Measurements from ENCODE around the gene EML6.

EML6 gene

DNA sequence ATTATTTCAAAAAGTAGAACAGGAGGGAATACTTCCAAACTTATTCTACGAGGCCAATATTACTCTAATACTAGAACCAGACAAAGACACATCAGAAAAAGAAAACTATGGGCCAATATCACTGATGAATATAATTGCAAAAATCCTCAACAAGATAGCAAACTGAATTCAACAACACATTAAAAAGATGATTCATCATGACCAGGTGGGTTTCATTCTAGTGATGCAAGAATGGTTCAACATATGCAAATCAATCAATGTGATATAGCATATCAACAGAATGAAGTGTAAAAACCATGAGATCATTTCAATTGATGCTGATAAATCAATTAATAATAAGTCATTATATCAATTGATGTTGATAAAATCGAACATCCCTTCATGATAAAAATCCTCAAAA is 22.4 kb upstream of the EML6 start:
- no peak overlapping the region for H2AFZ ChIP-seq (ENCODE audit: low read depth, low read length)
- H3K27me3 ChIP-seq (ENCODE audit: low read depth, low read length) = peaks cover 12% of the 10 kb centered on the region; the same call in 1 of the 2 replicates
- H3K9me3 ChIP-seq (ENCODE audit: insufficient read depth, low read length) = no peaks in the 10 kb centered on the region
- no peaks in the 10 kb centered on the region for H3K4me1 ChIP-seq (ENCODE audit: low read length)
- H3K4me3 ChIP-seq (ENCODE audit: low read length) = no peak overlapping the region
- H3K36me3 ChIP-seq (replicated peaks; ENCODE audit: low read depth, low read length) = no peaks in the 10 kb centered on the region
- no peaks in the 10 kb centered on the region for H3K79me2 ChIP-seq (ENCODE audit: low read length)
- H3K4me2 ChIP-seq (ENCODE audit: low read length) = no peak overlapping the region
- TF ChIP-seq EZH2phosphoT487 (IDR thresholded peaks at IDR 0.05; ENCODE audit: low read depth) (no peak), CTCF (IDR thresholded peaks at IDR 0.05; ENCODE audit: low read depth, low read length) (no peak)
- no peak overlapping the region for H3K9ac ChIP-seq (ENCODE audit: low read length)
- no peak overlapping the region for H3K27ac ChIP-seq (ENCODE audit: low read length)
- no peaks in the 10 kb centered on the region for H4K20me1 ChIP-seq (ENCODE audit: insufficient read depth, low read length)

DNA sequence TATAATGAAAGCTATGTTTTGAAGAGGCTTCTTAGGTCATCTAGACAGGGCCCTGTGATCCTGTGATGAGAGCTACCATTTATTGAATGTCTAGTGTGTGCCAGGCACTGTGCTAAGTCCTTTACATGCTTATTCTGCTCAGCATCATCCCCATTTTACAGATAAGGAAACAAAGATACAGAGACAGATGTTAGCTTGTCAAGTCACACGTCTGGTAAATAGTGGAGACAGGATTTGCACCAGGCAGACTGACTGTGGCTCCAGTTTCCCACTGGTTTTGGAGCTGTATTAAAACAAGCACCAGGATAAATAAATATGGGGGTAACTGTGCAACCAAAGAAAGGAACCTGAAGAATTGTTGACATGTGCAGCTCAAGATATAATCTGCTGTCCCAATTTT is 19.2 kb upstream of the EML6 start:
- Histone ChIP-seq H3K27ac (ENCODE audit: low read length) (no peak overlapping the region), H2AFZ (ENCODE audit: low read depth, low read length) (no peak overlapping the region), H3K9ac (ENCODE audit: low read length) (no peak overlapping the region), H3K4me1 (ENCODE audit: low read length) (no peaks in the 10 kb centered on the region), H3K4me3 (ENCODE audit: low read length) (no peak overlapping the region), H3K4me2 (ENCODE audit: low read length) (no peak overlapping the region), H3K36me3 (replicated peaks; ENCODE audit: low read depth, low read length) (no peaks in the 10 kb centered on the region), H3K79me2 (ENCODE audit: low read length) (no peaks in the 10 kb centered on the region), H3K9me3 (ENCODE audit: insufficient read depth, low read length) (no peaks in the 10 kb centered on the region), H3K27me3 (ENCODE audit: low read depth, low read length) (peaks cover 12% of the 10 kb centered on the region; the same call in 1 of the 2 replicates), H4K20me1 (ENCODE audit: insufficient read depth, low read length) (no peaks in the 10 kb centered on the region)
- no peak for TF ChIP-seq EZH2phosphoT487 (IDR thresholded peaks at IDR 0.05; ENCODE audit: low read depth)
- no peak for TF ChIP-seq CTCF (IDR thresholded peaks at IDR 0.05; ENCODE audit: low read depth, low read length)

DNA sequence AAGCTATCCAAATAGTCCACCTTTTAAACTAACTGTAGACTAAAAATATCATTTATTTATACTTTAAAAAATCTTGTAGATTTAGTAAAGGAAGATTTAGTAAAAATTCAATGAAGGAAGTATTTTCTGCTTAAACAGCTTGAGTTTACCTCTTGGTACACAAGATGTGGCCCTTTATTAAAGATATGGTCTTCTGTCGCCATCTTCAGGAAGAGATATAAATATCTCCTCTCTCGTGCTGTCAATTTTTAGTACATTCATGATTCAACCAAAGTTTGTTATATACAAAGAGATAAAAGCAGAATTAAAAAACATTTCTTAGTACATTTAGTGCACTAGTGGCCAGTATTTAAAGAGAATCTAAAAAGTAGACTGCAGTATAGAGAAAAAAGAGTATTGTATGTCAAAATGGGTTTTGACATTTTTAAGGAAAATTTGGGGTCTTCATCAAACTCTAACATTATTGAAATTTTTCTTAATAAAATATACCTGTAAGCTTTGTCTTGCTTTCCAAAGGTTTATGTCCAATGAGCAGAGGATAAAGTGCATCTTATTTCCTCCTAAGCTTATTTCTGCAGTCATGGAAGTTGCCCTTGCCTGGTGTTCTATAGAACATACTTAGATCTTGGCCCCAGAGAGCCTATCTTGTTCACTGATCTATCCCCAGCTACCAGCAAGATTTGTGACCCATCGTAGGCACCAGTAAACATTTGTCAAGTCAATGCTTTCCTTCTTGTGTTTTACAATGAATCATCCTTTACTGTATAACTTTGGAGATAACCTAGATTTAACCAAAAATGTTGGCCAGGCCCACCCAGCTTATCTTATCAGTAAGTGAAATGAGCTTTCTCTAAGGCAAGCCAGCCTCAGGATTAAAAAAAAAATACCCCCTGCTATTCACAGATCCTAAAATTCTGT is 18.5 kb upstream of the EML6 start:
- Histone ChIP-seq H4K20me1 (ENCODE audit: insufficient read depth, low read length) (no peaks in the 10 kb centered on the region), H3K27ac (ENCODE audit: low read length) (no peak overlapping the region), H3K36me3 (replicated peaks; ENCODE audit: low read depth, low read length) (no peaks in the 10 kb centered on the region), H3K4me2 (ENCODE audit: low read length) (no peak overlapping the region), H3K4me1 (ENCODE audit: low read length) (no peaks in the 10 kb centered on the region), H3K4me3 (ENCODE audit: low read length) (no peak overlapping the region), H3K9ac (ENCODE audit: low read length) (no peak overlapping the region), H3K27me3 (ENCODE audit: low read depth, low read length) (peaks cover 12% of the 10 kb centered on the region; the same call in 1 of the 2 replicates), H3K79me2 (ENCODE audit: low read length) (no peaks in the 10 kb centered on the region), H3K9me3 (ENCODE audit: insufficient read depth, low read length) (no peaks in the 10 kb centered on the region), H2AFZ (ENCODE audit: low read depth, low read length) (no peak overlapping the region)
- TF ChIP-seq CTCF (IDR thresholded peaks at IDR 0.05; ENCODE audit: low read depth, low read length) = peak; percentile 67
- TF ChIP-seq EZH2phosphoT487 (IDR thresholded peaks at IDR 0.05; ENCODE audit: low read depth) = no peak

GRCh38 chr2:54706622-54707021 is 16.8 kb upstream of the EML6 start:
- no peaks in the 10 kb centered on the region for H3K79me2 ChIP-seq (ENCODE audit: low read length)
- H2AFZ ChIP-seq (ENCODE audit: low read depth, low read length) = no peak overlapping the region
- no peaks in the 10 kb centered on the region for H3K36me3 ChIP-seq (replicated peaks; ENCODE audit: low read depth, low read length)
- TF ChIP-seq EZH2phosphoT487 (IDR thresholded peaks at IDR 0.05; ENCODE audit: low read depth) = no peak
- TF ChIP-seq CTCF (IDR thresholded peaks at IDR 0.05; ENCODE audit: low read depth, low read length) = no peak
- no peaks in the 10 kb centered on the region for H3K4me1 ChIP-seq (ENCODE audit: low read length)
- H3K9ac ChIP-seq (ENCODE audit: low read length) = no peak overlapping the region
- no peak overlapping the region for H3K4me3 ChIP-seq (ENCODE audit: low read length)
- H3K27ac ChIP-seq (ENCODE audit: low read length) = no peak overlapping the region
- H4K20me1 ChIP-seq (ENCODE audit: insufficient read depth, low read length) = no peaks in the 10 kb centered on the region
- no peak overlapping the region for H3K4me2 ChIP-seq (ENCODE audit: low read length)
- H3K27me3 ChIP-seq (ENCODE audit: low read depth, low read length) = 0 out of 2 replicates have a peak, but pooled peaks cover 3% of the 10 kb centered on the region
- no peaks in the 10 kb centered on the region for H3K9me3 ChIP-seq (ENCODE audit: insufficient read depth, low read length)
